ENCODE measurements around the gene IL21R.

- TF ChIP-seq, protein P1, sequence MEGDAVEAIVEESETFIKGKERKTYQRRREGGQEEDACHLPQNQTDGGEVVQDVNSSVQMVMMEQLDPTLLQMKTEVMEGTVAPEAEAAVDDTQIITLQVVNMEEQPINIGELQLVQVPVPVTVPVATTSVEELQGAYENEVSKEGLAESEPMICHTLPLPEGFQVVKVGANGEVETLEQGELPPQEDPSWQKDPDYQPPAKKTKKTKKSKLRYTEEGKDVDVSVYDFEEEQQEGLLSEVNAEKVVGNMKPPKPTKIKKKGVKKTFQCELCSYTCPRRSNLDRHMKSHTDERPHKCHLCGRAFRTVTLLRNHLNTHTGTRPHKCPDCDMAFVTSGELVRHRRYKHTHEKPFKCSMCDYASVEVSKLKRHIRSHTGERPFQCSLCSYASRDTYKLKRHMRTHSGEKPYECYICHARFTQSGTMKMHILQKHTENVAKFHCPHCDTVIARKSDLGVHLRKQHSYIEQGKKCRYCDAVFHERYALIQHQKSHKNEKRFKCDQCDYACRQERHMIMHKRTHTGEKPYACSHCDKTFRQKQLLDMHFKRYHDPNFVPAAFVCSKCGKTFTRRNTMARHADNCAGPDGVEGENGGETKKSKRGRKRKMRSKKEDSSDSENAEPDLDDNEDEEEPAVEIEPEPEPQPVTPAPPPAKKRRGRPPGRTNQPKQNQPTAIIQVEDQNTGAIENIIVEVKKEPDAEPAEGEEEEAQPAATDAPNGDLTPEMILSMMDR (IDR thresholded peaks at IDR 0.05; ENCODE audit: extremely low read depth in 1 of 2, insufficient read depth in 1 of 2, low read depth in 1 of 2, low read length in 2 of 2), result no peak
- no peak for TF ChIP-seq GATA2 (IDR thresholded peaks at IDR 0.05; ENCODE audit: insufficient read depth, insufficient read length, low read depth, low read length)
- TF ChIP-seq POLR2AphosphoS5 (IDR thresholded peaks at IDR 0.05; ENCODE audit: insufficient read depth, low read depth, low read length), result no peak
- TF ChIP-seq EZH2 (IDR thresholded peaks at IDR 0.05; ENCODE audit: borderline replicate concordance, low read depth, low read length, severe bottlenecking), result no peak
- no peak for TF ChIP-seq JUN (IDR thresholded peaks at IDR 0.05; ENCODE audit: borderline replicate concordance, insufficient read depth, insufficient read length, low read depth)
- TF ChIP-seq, protein P2, sequence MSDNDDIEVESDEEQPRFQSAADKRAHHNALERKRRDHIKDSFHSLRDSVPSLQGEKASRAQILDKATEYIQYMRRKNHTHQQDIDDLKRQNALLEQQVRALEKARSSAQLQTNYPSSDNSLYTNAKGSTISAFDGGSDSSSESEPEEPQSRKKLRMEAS (IDR thresholded peaks at IDR 0.05; ENCODE audit: insufficient read depth, insufficient read length), result no peak
- no peak for TF ChIP-seq POLR2A (IDR thresholded peaks at IDR 0.05; ENCODE audit: low read depth, low read length)
- TF ChIP-seq MYC (IDR thresholded peaks at IDR 0.05; ENCODE audit: low read depth, low read length), result no peak
- no peak for TF ChIP-seq FOS (IDR thresholded peaks at IDR 0.05; ENCODE audit: borderline replicate concordance, insufficient read depth, low read length)
Observed at GRCh38 chr16:27430512-27430911, 28.5 kb downstream of the IL21R start.
